Stimulated activated naive CD8-positive, alpha-beta T cell treated with anti-CD3 and anti-CD28 coated beads, Interleukin-15, amount 100 ng/mL, for 72 hours (primary cell): ENCODE data around the gene RNFT2.

Experiments used
- ATAC-seq: fragments of 150-1000 bp; cut with Tn5 transposase; 2 replicates; pipeline ENCODE4 v1.10.0; 2021; ENCODE audit warnings: mild to moderate bottlenecking, moderate library complexity
- DNase-seq, 2 donors: peaks; one replicate each; pipeline ENCODE4 v3.0.0; 2021 to 2022
- H3K27ac Mint-ChIP-seq, 2 donors: one replicate each; pipeline ENCODE4 v1.8.0; 2022; ENCODE audit warnings: mild to moderate bottlenecking in 2 of 2, mixed read lengths in 2 of 2, moderate library complexity in 2 of 2
- H3K27me3 Mint-ChIP-seq: one replicate; pipeline ENCODE4 v1.8.0; 2022; ENCODE audit warnings: mixed read lengths
- H3K4me1 Mint-ChIP-seq: one replicate; pipeline ENCODE4 v1.8.0; 2022; ENCODE audit warnings: mild to moderate bottlenecking, mixed read lengths
- H3K4me3 Mint-ChIP-seq, 2 donors: one replicate each; pipeline ENCODE4 v1.8.0; 2022; ENCODE audit warnings: mild to moderate bottlenecking in 2 of 2, mixed read lengths in 2 of 2, moderate library complexity in 1 of 2
- H3K9me3 Mint-ChIP-seq, 2 donors: one replicate each; pipeline ENCODE4 v1.8.0; 2022; ENCODE audit warnings: mixed read lengths in 2 of 2

Gene RNFT2

DNA sequence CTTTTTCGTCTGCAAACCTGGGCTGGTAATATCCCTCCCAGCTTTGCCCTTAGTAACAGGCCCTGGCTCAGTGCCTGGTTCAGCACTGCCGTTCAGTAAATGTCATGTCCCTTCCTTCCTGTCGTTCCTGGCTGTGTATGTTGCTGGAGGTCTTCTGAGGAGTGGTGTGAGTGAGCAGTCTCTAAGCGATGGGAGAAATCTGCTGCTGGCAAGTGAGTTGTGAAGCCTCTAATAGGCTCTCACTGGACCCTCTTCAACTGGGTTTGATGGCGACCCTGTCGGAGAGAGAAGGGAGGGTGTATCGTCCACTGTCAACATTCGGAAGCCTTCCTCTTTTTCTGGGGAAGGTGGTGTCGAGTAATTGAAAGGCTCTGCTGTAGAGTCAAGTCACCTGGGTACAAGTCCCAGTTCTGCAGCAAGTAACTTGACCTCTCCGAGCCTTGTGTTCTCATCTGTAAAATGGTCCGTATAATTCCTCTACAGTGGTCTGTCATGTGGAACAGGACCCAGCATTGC lies 80.3 kb downstream of the RNFT2 start:
- peak; percentile 12 to 19 for DNase-seq
- Mint-ChIP-seq H3K27ac (peak overlapping the region; percentile 97 to 98), H3K9me3 (no peaks in the 10 kb centered on the region), H3K4me1 (peaks cover 24% of the 10 kb centered on the region), H3K27me3 (no peaks in the 10 kb centered on the region), H3K4me3 (peak overlapping the region; percentile 92 to 94)
- peak; percentile 29 for ATAC-seq

DNA sequence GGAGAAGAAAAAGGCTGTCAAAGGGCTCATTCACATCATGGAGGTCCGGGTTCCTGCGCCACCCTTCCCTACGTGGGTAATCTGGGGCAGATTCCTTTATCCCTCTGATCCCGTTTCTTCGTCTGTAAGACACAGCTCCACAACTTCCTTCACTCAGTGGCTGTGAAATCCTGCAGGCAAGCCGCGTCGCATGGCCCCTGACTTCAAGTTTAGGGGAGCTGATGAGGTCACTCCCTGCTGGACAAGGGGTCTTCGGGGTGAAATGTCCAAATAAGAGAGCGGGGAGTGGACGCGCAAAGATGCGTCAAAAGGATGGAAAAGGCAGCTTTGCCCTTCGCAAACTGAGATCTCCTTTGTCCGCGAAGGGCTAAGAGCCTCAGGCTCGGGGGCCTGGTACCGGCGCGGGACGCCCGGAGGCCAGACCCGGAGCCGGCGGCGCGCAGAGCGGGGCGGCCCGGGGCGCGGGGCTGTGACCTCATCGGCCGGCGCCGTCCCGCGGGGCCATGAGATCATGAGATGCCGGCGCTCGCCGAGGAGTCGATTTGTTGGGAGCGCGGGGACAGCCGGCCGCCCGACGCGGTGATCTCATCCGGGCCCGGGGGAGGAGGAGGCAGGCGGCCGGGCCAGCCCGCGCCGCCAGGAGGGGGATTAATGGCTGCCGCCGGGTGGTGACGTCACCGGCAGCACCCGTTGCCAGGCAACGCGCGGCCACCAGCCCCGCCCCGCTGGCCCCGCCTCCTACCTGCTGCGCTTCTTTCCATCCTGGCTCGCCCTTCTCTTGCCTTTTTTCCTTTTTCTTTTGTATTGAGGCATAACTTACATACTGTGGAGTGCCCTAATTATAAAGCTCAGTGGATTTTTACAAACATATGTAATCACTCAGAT lies 81.1 kb downstream of the RNFT2 start:
- ATAC-seq (peak; percentile 91), DNase-seq (peak; percentile 89 to 91)
- H3K4me1 Mint-ChIP-seq: peaks cover 24% of the 10 kb centered on the region
- no peaks in the 10 kb centered on the region for H3K27me3 Mint-ChIP-seq
- H3K4me3 Mint-ChIP-seq: peak overlapping the region; percentile 92 to 94
- H3K9me3 Mint-ChIP-seq: no peaks in the 10 kb centered on the region
- H3K27ac Mint-ChIP-seq: peak overlapping the region; percentile 98

GRCh38 chr12:116820064-116820656 lies 82.0 kb downstream of the RNFT2 start:
- peaks cover 24% of the 10 kb centered on the region for H3K4me1 Mint-ChIP-seq
- H3K4me3 Mint-ChIP-seq: peak overlapping the region; percentile 24 to 58
- DNase-seq (no peak), ATAC-seq (no peak)
- H3K9me3 Mint-ChIP-seq: no peaks in the 10 kb centered on the region
- H3K27me3 Mint-ChIP-seq: no peaks in the 10 kb centered on the region
- H3K27ac Mint-ChIP-seq: peak overlapping the region; percentile 30 to 80

GRCh38 chr12:116821291-116821690 lies 83.2 kb downstream of the RNFT2 start:
- Mint-ChIP-seq H3K4me3 (no peak overlapping the region), H3K27me3 (no peaks in the 10 kb centered on the region), H3K27ac (no peak overlapping the region), H3K4me1 (peaks cover 24% of the 10 kb centered on the region), H3K9me3 (no peaks in the 10 kb centered on the region)
- no peak for ATAC-seq
- DNase-seq: no peak

DNA sequence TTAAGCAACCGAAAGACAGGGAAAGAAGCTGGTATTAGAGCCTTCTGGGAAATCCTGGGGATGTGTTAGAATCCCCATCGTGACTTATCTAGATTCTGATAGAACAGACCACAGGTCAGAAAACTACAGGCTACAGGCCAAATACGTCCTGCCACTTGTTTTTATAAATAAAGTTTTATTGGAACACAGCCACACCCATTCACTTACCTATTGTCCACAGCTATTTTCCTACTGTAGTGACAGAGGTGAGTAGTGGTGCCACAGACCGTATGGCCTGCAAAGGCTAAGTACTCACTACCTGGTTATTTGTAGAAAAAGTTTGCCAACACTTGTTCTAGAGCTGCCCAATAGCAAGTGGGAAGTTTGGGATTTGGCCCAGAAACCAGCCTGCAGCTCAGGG lies 89.3 kb downstream of the RNFT2 start:
- Mint-ChIP-seq H3K27ac (no peak overlapping the region), H3K9me3 (peaks cover 0 to 8% of the 10 kb centered on the region in 2 donors), H3K27me3 (no peaks in the 10 kb centered on the region), H3K4me3 (no peak overlapping the region), H3K4me1 (no peaks in the 10 kb centered on the region)
- DNase-seq: no peak
- ATAC-seq: no peak

DNA sequence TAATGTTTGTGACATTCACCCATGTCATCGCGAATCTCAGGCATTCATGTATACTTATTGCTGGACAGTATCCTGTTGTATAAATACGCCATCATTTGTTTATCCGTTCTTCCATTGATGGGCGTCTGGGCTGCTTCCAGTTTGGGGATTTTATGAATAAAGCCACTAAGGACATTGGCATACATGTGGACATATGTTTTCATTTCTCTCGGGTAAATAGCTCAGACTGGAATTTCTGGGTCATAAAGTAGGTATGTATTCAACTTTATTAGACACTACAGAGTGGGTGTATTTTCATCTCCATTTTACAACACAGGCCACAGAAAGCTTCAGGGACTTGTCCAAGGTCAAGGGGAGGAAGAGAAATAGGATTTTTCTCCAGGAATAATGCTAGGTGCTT lies 94.2 kb downstream of the RNFT2 start:
- Mint-ChIP-seq H3K9me3 (peaks cover 4 to 14% of the 10 kb centered on the region in 2 donors), H3K27me3 (no peaks in the 10 kb centered on the region), H3K27ac (no peak overlapping the region), H3K4me1 (no peaks in the 10 kb centered on the region), H3K4me3 (no peak overlapping the region)
- DNase-seq (no peak), ATAC-seq (no peak)

DNA sequence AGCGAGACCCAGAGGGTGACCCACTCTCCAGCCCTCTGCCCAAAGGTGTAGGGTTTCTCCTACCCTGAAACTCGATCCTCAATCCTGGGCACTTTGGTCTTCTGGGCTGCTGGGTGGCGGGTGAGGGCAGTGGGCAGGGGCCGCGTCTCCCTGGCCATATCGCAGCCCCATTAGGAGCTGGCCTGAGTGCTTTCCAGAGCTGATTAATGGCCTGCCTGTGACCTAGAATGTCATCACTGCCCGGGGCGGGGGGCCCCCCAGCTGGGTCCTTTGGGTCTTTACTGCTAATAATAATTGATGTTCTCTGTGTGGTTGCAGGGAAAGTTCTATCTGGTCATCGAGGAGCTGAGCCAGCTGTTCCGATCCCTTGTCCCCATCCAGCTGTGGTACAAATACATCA lies 95.4 kb downstream of the RNFT2 start:
- H3K4me1 Mint-ChIP-seq: no peaks in the 10 kb centered on the region
- ATAC-seq (no peak), DNase-seq (no peak)
- H3K27me3 Mint-ChIP-seq: no peaks in the 10 kb centered on the region
- no peak overlapping the region for H3K4me3 Mint-ChIP-seq
- peak overlapping the region in 1 of 2 donors; percentile 64 for H3K27ac Mint-ChIP-seq
- H3K9me3 Mint-ChIP-seq: peaks cover 6 to 13% of the 10 kb centered on the region in 2 donors

- Mint-ChIP-seq H3K4me3 (no peak overlapping the region), H3K27ac (no peak overlapping the region), H3K27me3 (no peaks in the 10 kb centered on the region), H3K4me1 (no peaks in the 10 kb centered on the region), H3K9me3 (peaks cover 6 to 7% of the 10 kb centered on the region in 2 donors)
- DNase-seq (no peak), ATAC-seq (no peak)
Measured at GRCh38 chr12:116835484-116835883, 97.4 kb downstream of the RNFT2 start.

GRCh38 chr12:116837097-116837496 lies 99.0 kb downstream of the RNFT2 start:
- Mint-ChIP-seq H3K27ac (peak overlapping the region in 1 of 2 donors; percentile 45), H3K9me3 (peaks cover 6 to 7% of the 10 kb centered on the region in 2 donors), H3K27me3 (no peaks in the 10 kb centered on the region), H3K4me3 (no peak overlapping the region), H3K4me1 (no peaks in the 10 kb centered on the region)
- ATAC-seq (no peak), DNase-seq (no peak)

GRCh38 chr12:116838365-116838764 lies 100.2 kb downstream of the RNFT2 start:
- Mint-ChIP-seq H3K4me1 (no peaks in the 10 kb centered on the region), H3K27me3 (no peaks in the 10 kb centered on the region), H3K9me3 (peaks cover 6 to 7% of the 10 kb centered on the region in 2 donors), H3K27ac (no peak overlapping the region), H3K4me3 (no peak overlapping the region)
- ATAC-seq (no peak), DNase-seq (no peak)

GRCh38 chr12:116839287-116839830 lies 101.2 kb downstream of the RNFT2 start:
- peaks cover 6 to 7% of the 10 kb centered on the region in 2 donors for H3K9me3 Mint-ChIP-seq
- DNase-seq (no peak), ATAC-seq (no peak)
- no peak overlapping the region for H3K27ac Mint-ChIP-seq
- H3K27me3 Mint-ChIP-seq: no peaks in the 10 kb centered on the region
- H3K4me3 Mint-ChIP-seq: no peak overlapping the region
- no peaks in the 10 kb centered on the region for H3K4me1 Mint-ChIP-seq

DNA sequence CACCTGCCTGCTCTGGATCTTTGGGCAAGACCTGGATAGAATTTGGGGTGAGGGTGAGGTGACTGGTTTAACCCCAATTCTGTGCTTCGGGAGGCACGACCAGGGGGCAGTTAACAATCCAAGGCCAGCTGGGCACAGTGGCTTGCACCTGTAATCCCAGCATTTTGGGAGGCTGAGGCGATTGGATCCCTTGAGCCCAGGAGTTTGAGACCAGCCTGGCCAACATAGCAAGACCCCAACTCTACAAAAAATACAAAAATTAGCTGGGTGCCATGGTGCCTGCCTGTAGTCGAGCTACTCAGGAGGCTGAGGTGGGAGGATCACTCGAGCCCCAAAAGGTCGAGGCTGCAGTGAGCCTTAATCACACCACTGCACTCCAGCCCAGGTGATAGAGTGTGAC lies 105.0 kb downstream of the RNFT2 start:
- Mint-ChIP-seq H3K4me1 (no peaks in the 10 kb centered on the region), H3K4me3 (no peak overlapping the region), H3K27me3 (no peaks in the 10 kb centered on the region), H3K9me3 (no peaks in the 10 kb centered on the region), H3K27ac (no peak overlapping the region)
- DNase-seq (no peak), ATAC-seq (no peak)

DNA sequence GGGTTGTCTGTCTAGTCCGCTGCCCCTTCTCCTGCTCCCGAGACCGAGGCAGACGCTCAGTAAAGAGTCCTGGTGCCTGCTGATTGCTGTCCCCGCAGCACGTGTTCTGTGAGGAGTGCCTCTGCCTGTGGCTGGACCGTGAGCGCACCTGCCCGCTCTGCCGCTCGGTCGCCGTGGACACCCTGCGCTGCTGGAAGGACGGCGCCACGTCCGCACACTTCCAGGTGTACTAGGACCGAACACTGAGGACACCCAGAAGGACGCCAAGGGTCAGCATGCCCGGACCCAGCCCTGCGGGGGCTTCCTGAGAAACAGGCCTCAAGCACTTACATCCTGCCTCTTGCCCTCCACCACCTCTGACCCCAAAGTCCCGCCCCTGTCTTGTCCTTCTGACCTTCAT lies 111.1 kb downstream of the RNFT2 start:
- Mint-ChIP-seq H3K27me3 (no peaks in the 10 kb centered on the region), H3K4me3 (no peak overlapping the region), H3K4me1 (no peaks in the 10 kb centered on the region), H3K9me3 (no peaks in the 10 kb centered on the region), H3K27ac (no peak overlapping the region)
- DNase-seq: no peak
- ATAC-seq: no peak

GRCh38 chr12:116852303-116852702 lies 114.2 kb downstream of the RNFT2 start:
- peaks cover 25% of the 10 kb centered on the region for H3K27me3 Mint-ChIP-seq
- DNase-seq (no peak), ATAC-seq (no peak)
- H3K9me3 Mint-ChIP-seq: no peaks in the 10 kb centered on the region
- H3K4me1 Mint-ChIP-seq: no peaks in the 10 kb centered on the region
- no peak overlapping the region for H3K4me3 Mint-ChIP-seq
- H3K27ac Mint-ChIP-seq: no peak overlapping the region

DNA sequence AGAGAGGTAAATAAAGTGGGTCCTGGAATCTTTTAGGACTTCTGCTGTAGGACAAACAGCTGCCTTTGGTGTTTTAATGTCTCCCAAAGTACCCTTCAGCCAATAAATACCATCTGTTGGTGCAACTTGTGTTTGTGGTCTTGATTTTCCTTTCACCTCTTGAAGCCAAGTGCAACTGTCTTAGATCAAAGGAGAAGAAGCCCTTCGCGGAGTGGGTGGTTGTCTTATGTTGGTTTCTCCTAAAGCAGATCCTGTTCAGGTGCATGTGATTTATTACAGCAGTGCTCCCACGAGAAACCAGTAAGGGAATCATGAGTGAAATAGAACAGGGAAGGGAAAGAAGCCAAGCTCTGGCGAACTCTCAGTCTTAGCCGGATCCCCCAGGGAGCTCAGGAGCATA lies 115.4 kb downstream of the RNFT2 start:
- Mint-ChIP-seq H3K4me3 (no peak overlapping the region), H3K27me3 (peaks cover 37% of the 10 kb centered on the region), H3K4me1 (no peaks in the 10 kb centered on the region), H3K27ac (no peak overlapping the region), H3K9me3 (no peaks in the 10 kb centered on the region)
- DNase-seq: no peak
- ATAC-seq: no peak
